Neural progenitor cell (in vitro differentiated cells): ENCODE measurements around the gene CPN2. TPM values are rescaled to one million over a fixed set of nuclear protein-coding genes. Genes with fewer than 3 reads are reported as not detected.

Experiments used
- DNase-seq: peaks from one replicate; pipeline ENCODE4 v3.0.0-alpha.2; 2016; ENCODE audit warnings: low spot score
- H2AFZ ChIP-seq: fragments of 200-600 bp; sonication (generic); replicated peaks from 2 replicates; pipeline ENCODE4 v1.6.1; 2016; ENCODE audit warnings: antibody characterized with exemption
- H3F3A ChIP-seq: fragments of 200-600 bp; sonication (generic); 2 replicates; pipeline ENCODE4 v1.6.1; 2016; ENCODE audit warnings: antibody characterized with exemption, low read depth
- H3K27ac ChIP-seq: fragments of 200-600 bp; sonication (generic); 2 replicates; pipeline ENCODE4 v1.5.1; 2016; ENCODE audit warnings: mild to moderate bottlenecking
- H3K27me3 ChIP-seq: fragments of 200-600 bp; sonication (generic); 2 replicates; pipeline ENCODE4 v1.6.1; 2016; ENCODE audit warnings: mild to moderate bottlenecking, moderate library complexity
- H3K36me3 ChIP-seq: fragments of 200-600 bp; sonication (generic); 2 replicates; pipeline ENCODE4 v1.5.1; 2016
- H3K4me1 ChIP-seq: fragments of 200-600 bp; sonication (generic); 2 replicates; pipeline ENCODE4 v1.6.1; 2016; ENCODE audit warnings: mixed run types
- H3K4me2 ChIP-seq: fragments of 200-600 bp; sonication (generic); 2 replicates; pipeline ENCODE4 v1.6.1; 2016
- H3K4me3 ChIP-seq: fragments of 200-600 bp; sonication (generic); 2 replicates; pipeline ENCODE4 v1.5.1; 2016
- H3K79me2 ChIP-seq: fragments of 200-600 bp; sonication (generic); 2 replicates; pipeline ENCODE4 v1.6.1; 2016; ENCODE audit warnings: low read depth
- H3K9ac ChIP-seq: fragments of 200-600 bp; sonication (generic); 2 replicates; pipeline ENCODE4 v1.6.1; 2016
- H3K9me3 ChIP-seq: fragments of 200-600 bp; sonication (generic); 2 replicates; pipeline ENCODE4 v1.5.1; 2016; ENCODE audit warnings: low read depth
- H4K20me1 ChIP-seq: fragments of 200-600 bp; sonication (generic); 2 replicates; pipeline ENCODE4 v1.6.1; 2016; ENCODE audit warnings: low read depth
- H3K27ac Mint-ChIP-seq: 3 replicates; pipeline ENCODE4 v1.8.0; 2021; ENCODE audit warnings: mixed read lengths
- H3K27me3 Mint-ChIP-seq: 2 replicates; pipeline ENCODE4 v1.8.0; 2022; ENCODE audit warnings: low read depth, mild to moderate bottlenecking, inconsistent platforms, moderate library complexity, mixed read lengths; ENCODE audit not compliant: insufficient read depth
- H3K36me3 Mint-ChIP-seq: 3 replicates; pipeline ENCODE4 v1.8.0; 2021; ENCODE audit warnings: mixed read lengths
- H3K4me1 Mint-ChIP-seq: 3 replicates; pipeline ENCODE4 v1.8.0; 2021; ENCODE audit warnings: mixed read lengths
- H3K4me3 Mint-ChIP-seq: 3 replicates; pipeline ENCODE4 v1.8.0; 2021; ENCODE audit warnings: mild to moderate bottlenecking, moderate library complexity, mixed read lengths
- H3K9me3 Mint-ChIP-seq: 3 replicates; pipeline ENCODE4 v1.8.0; 2020; ENCODE audit warnings: mixed read lengths
- EZH2 ChIP-seq: fragments of 200-600 bp; sonication (generic); IDR thresholded peaks from 2 replicates; pipeline ENCODE4 v1.6.1; 2017; ENCODE audit warnings: antibody characterized with exemption, mild to moderate bottlenecking, moderate library complexity
- EZH2phosphoT487 ChIP-seq: fragments of 200-600 bp; sonication (generic); IDR thresholded peaks from 2 replicates; pipeline ENCODE4 v1.6.1; 2017; ENCODE audit warnings: antibody characterized with exemption
- total RNA-seq: library from RNA; depleted of rRNA; stranded (reverse); fragments of >200 nt; gene quantifications from 2 replicates; pipeline ENCODE4 v1.2.3, GENCODE V29; 2015; ENCODE audit warnings: low replicate concordance
- TF ChIP-seq, protein P1 (sequence below): fragments of 200-600 bp; sonication (generic); IDR thresholded peaks from 2 replicates; pipeline ENCODE4 v1.5.1; 2017; ENCODE audit warnings: antibody characterized with exemption, mild to moderate bottlenecking

The CPN2 gene
- total RNA-seq, 1 donor from 2014 or later: not detected

DNA sequence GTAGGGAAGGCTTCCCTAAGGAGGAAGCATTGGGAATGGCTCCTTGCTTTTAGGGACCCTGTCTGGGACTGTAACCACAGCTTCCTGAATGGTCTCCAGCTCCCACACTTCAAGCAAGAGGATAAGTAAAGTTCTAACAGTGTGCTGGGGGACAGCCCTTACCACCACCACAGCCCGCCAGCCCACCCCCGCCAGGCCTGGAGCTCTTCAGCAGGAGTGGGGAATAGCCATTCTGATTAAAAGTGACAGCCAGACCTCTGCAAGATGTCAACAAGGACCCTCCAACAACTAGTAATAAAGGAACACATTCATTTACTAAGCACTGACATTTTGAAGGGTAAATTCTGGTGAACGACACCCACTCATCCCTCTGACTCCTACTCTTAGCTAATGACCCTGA, 49.4 kb downstream of the CPN2 start:
- H4K20me1 ChIP-seq: no peaks in the 10 kb centered on the region
- H3K36me3 ChIP-seq: no peaks in the 10 kb centered on the region
- Mint-ChIP-seq H3K9me3 (peaks cover 4% of the 10 kb centered on the region), H3K27me3 (peaks cover 25% of the 10 kb centered on the region), H3K36me3 (no peaks in the 10 kb centered on the region), H3K27ac (no peak overlapping the region), H3K4me1 (peaks cover 35% of the 10 kb centered on the region), H3K4me3 (no peak overlapping the region)
- peaks cover 46% of the 10 kb centered on the region for H3K4me1 ChIP-seq
- H3K27me3 ChIP-seq: peaks cover 21% of the 10 kb centered on the region
- H2AFZ ChIP-seq: no peak overlapping the region
- peaks cover 52% of the 10 kb centered on the region for H3F3A ChIP-seq
- no peak overlapping the region for H3K4me2 ChIP-seq
- no peaks in the 10 kb centered on the region for H3K9me3 ChIP-seq
- no peak overlapping the region for H3K9ac ChIP-seq
- no peaks in the 10 kb centered on the region for H3K79me2 ChIP-seq
- TF ChIP-seq EZH2phosphoT487: no peak
- TF ChIP-seq, protein P1, sequence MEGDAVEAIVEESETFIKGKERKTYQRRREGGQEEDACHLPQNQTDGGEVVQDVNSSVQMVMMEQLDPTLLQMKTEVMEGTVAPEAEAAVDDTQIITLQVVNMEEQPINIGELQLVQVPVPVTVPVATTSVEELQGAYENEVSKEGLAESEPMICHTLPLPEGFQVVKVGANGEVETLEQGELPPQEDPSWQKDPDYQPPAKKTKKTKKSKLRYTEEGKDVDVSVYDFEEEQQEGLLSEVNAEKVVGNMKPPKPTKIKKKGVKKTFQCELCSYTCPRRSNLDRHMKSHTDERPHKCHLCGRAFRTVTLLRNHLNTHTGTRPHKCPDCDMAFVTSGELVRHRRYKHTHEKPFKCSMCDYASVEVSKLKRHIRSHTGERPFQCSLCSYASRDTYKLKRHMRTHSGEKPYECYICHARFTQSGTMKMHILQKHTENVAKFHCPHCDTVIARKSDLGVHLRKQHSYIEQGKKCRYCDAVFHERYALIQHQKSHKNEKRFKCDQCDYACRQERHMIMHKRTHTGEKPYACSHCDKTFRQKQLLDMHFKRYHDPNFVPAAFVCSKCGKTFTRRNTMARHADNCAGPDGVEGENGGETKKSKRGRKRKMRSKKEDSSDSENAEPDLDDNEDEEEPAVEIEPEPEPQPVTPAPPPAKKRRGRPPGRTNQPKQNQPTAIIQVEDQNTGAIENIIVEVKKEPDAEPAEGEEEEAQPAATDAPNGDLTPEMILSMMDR: no peak
- TF ChIP-seq EZH2: no peak
- DNase-seq: no peak
- no peak overlapping the region for H3K27ac ChIP-seq
- no peak overlapping the region for H3K4me3 ChIP-seq

DNA sequence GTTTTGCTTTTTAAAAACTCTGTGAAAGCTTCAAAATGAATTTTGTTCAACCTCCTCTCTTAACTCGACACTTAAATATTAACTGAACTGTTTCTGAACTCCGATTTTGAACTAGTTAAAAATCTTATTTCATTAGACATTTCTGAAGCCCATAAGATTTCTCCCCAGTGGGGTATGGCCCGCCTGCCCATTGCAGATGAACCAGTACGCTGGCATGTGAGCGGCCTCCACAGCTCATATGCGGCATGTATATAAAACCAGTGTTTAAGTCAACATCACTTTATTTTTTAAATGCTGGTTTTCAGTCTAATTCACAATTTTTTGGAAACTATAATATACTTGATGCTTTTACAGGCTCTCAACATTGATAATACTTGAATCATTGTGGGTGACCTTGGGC, 50.2 kb downstream of the CPN2 start:
- Histone ChIP-seq H4K20me1 (no peaks in the 10 kb centered on the region), H3F3A (peaks cover 52% of the 10 kb centered on the region), H3K4me2 (no peak overlapping the region), H3K9ac (no peak overlapping the region), H3K4me1 (peaks cover 46% of the 10 kb centered on the region), H3K27ac (no peak overlapping the region), H3K36me3 (no peaks in the 10 kb centered on the region), H3K79me2 (no peaks in the 10 kb centered on the region), H3K4me3 (no peak overlapping the region), H2AFZ (no peak overlapping the region), H3K9me3 (no peaks in the 10 kb centered on the region), H3K27me3 (peaks cover 21% of the 10 kb centered on the region)
- Mint-ChIP-seq H3K27ac (no peak overlapping the region), H3K4me1 (peaks cover 34% of the 10 kb centered on the region), H3K36me3 (no peaks in the 10 kb centered on the region), H3K4me3 (no peak overlapping the region), H3K27me3 (peaks cover 22% of the 10 kb centered on the region), H3K9me3 (peaks cover 4% of the 10 kb centered on the region)
- DNase-seq: no peak
- no peak for TF ChIP-seq EZH2
- TF ChIP-seq, protein P1: no peak
- TF ChIP-seq EZH2phosphoT487: no peak

DNA sequence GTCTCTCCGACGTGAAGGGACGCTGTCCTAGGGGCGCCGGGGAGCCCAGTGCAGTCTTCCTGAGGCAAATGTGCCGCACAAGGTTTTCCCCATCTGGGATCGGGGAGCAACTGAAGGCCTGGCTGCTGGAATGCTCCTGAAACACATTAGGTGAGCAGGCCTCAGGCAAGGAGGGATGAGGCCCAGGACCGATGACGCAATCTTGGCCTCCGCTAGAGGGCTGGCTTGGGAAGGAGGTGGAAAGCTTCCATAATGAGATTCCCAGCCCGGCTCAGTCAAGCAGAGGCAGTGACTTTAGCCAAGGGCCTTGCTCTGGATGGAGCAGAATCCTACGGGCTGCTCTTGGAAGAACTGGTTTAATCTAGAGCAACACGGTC, 50.8 kb downstream of the CPN2 start:
- no peaks in the 10 kb centered on the region for H4K20me1 ChIP-seq
- no peak overlapping the region for H3K4me3 Mint-ChIP-seq
- H3K27me3 Mint-ChIP-seq: peaks cover 22% of the 10 kb centered on the region
- H3K36me3 Mint-ChIP-seq: no peaks in the 10 kb centered on the region
- no peaks in the 10 kb centered on the region for H3K79me2 ChIP-seq
- H3K9me3 ChIP-seq: no peaks in the 10 kb centered on the region
- H3K27ac ChIP-seq: no peak overlapping the region
- H3K36me3 ChIP-seq: no peaks in the 10 kb centered on the region
- H3K4me1 Mint-ChIP-seq: peaks cover 33% of the 10 kb centered on the region
- H3K4me1 ChIP-seq: peaks cover 42% of the 10 kb centered on the region
- H3K9ac ChIP-seq: no peak overlapping the region
- H2AFZ ChIP-seq: no peak overlapping the region
- no peak overlapping the region for H3K4me2 ChIP-seq
- peak; percentile 85 for DNase-seq
- H3K9me3 Mint-ChIP-seq: peaks cover 4% of the 10 kb centered on the region
- no peak overlapping the region for H3K4me3 ChIP-seq
- no peak overlapping the region for H3K27ac Mint-ChIP-seq
- peaks cover 21% of the 10 kb centered on the region for H3K27me3 ChIP-seq
- TF ChIP-seq, protein P1: peak; percentile 47
- no peak for TF ChIP-seq EZH2
- H3F3A ChIP-seq: peaks cover 52% of the 10 kb centered on the region
